Mesenchymal stem cell (in vitro differentiated cells and primary cell): ENCODE measurements around the gene LY86.

Source experiments
- DNase-seq: peaks from one replicate; pipeline ENCODE4 v3.0.0-alpha.2; 2013
- H2AFZ ChIP-seq: one replicate; pipeline ENCODE4 v1.6.1; 2013; ENCODE audit warnings: low read depth, mild to moderate bottlenecking, control low read depth, inconsistent platforms, low read length, moderate library complexity
- H2AK5ac ChIP-seq: 2 replicates; pipeline ENCODE4 v1.6.1; 2013; ENCODE audit warnings: low read length, moderate library complexity, mild to moderate bottlenecking, inconsistent platforms; ENCODE audit not compliant: severe bottlenecking
- H2BK120ac ChIP-seq: one replicate; pipeline ENCODE4 v1.6.1; 2013; ENCODE audit warnings: low read depth, mild to moderate bottlenecking, inconsistent platforms, low read length, moderate library complexity
- H2BK12ac ChIP-seq, 2 experiments: one replicate each; pipeline ENCODE4 v1.6.1; 2013; ENCODE audit warnings: inconsistent platforms in 2 of 2, low read length in 2 of 2, mild to moderate bottlenecking in 2 of 2, moderate library complexity in 2 of 2, control low read depth in 1 of 2
- H2BK15ac ChIP-seq: one replicate; pipeline ENCODE4 v1.6.1; 2013; ENCODE audit warnings: mild to moderate bottlenecking, low read depth, inconsistent platforms; ENCODE audit not compliant: poor library complexity, severe bottlenecking
- H2BK5ac ChIP-seq: 2 replicates; pipeline ENCODE4 v1.6.1; 2013; ENCODE audit warnings: low read depth, mild to moderate bottlenecking, low read length, control low read depth, inconsistent platforms; ENCODE audit not compliant: poor library complexity, severe bottlenecking
- H3K14ac ChIP-seq, 2 experiments: one replicate each; pipeline ENCODE4 v1.6.1; 2013; ENCODE audit warnings: inconsistent platforms in 2 of 2, low read length in 2 of 2, control low read depth in 1 of 2, mild to moderate bottlenecking in 1 of 2, moderate library complexity in 1 of 2
- H3K18ac ChIP-seq, 2 experiments: one replicate each; pipeline ENCODE4 v1.6.1; 2013; ENCODE audit warnings: inconsistent platforms in 2 of 2, low read length in 2 of 2, control low read depth in 1 of 2, low read depth in 1 of 2, mild to moderate bottlenecking in 1 of 2
- H3K23ac ChIP-seq, 2 experiments: one replicate each; pipeline ENCODE4 v1.6.1; 2013; ENCODE audit warnings: inconsistent platforms in 2 of 2, low read length in 2 of 2, mild to moderate bottlenecking in 2 of 2, moderate library complexity in 2 of 2, control low read depth in 1 of 2
- H3K27ac ChIP-seq: 2 replicates; pipeline ENCODE4 v1.5.1; 2013; ENCODE audit warnings: mild to moderate bottlenecking, moderate library complexity, low read length, control low read depth, inconsistent platforms; ENCODE audit not compliant: poor library complexity, severe bottlenecking
- H3K27me3 ChIP-seq, 2 experiments: 2 replicates each; pipeline versions ENCODE4 v1.6.1 to v1.7.0; 2013; ENCODE audit warnings: low read length in 2 of 2, mild to moderate bottlenecking in 2 of 2, moderate library complexity in 2 of 2, control low read depth in 1 of 2, inconsistent platforms in 1 of 2; ENCODE audit not compliant: control insufficient read depth in 1 of 2, insufficient read depth in 1 of 2
- H3K36me3 ChIP-seq, 2 experiments: 2 replicates each; pipeline versions ENCODE4 v1.6.1 to v1.7.0; 2013; ENCODE audit warnings: low read length in 2 of 2, control low read depth in 1 of 2, inconsistent platforms in 1 of 2, low read depth in 1 of 2, mild to moderate bottlenecking in 1 of 2; ENCODE audit not compliant: insufficient read depth in 2 of 2, control insufficient read depth in 1 of 2
- H3K4ac ChIP-seq, 2 experiments: one replicate each; pipeline ENCODE4 v1.6.1; 2013; ENCODE audit warnings: inconsistent platforms in 2 of 2, low read length in 2 of 2, mild to moderate bottlenecking in 2 of 2, moderate library complexity in 2 of 2, control low read depth in 1 of 2, low read depth in 1 of 2
- H3K4me1 ChIP-seq: 2 replicates; pipeline ENCODE4 v1.6.1; 2013; ENCODE audit warnings: low read depth, low read length, control low read depth; ENCODE audit not compliant: control insufficient read depth, insufficient read depth
- H3K4me2 ChIP-seq: 2 replicates; pipeline ENCODE4 v1.6.1; 2013; ENCODE audit warnings: low read length, mild to moderate bottlenecking, inconsistent platforms; ENCODE audit not compliant: poor library complexity, severe bottlenecking
- H3K4me3 ChIP-seq, 2 experiments: 2 replicates each; pipeline versions ENCODE4 v1.5.1 to v1.7.0; 2013; ENCODE audit warnings: low read length in 2 of 2, mild to moderate bottlenecking in 2 of 2, control low read depth in 1 of 2, low read depth in 1 of 2; ENCODE audit not compliant: insufficient read depth in 1 of 2
- H3K79me1 ChIP-seq: replicated peaks from 2 replicates; pipeline ENCODE4 v1.6.1; 2013; ENCODE audit warnings: mild to moderate bottlenecking, control low read depth, low read length, inconsistent platforms; ENCODE audit not compliant: poor library complexity, severe bottlenecking
- H3K9ac ChIP-seq: 2 replicates; pipeline ENCODE4 v1.7.0; 2013; ENCODE audit warnings: mild to moderate bottlenecking, low read length, moderate library complexity
- H3K9me3 ChIP-seq: 2 replicates; pipeline ENCODE4 v1.7.0; 2013; ENCODE audit warnings: mild to moderate bottlenecking, low read length; ENCODE audit not compliant: control insufficient read depth
- H4K8ac ChIP-seq: one replicate; pipeline ENCODE4 v1.6.1; 2013; ENCODE audit warnings: inconsistent platforms, mild to moderate bottlenecking, low read length, moderate library complexity
- H4K91ac ChIP-seq: one replicate; pipeline ENCODE4 v1.6.1; 2013; ENCODE audit warnings: mild to moderate bottlenecking, low read length, inconsistent platforms
- WGBS: methylation state at CpG from one replicate; pipeline ENCODE4 v1.1.7; 2013; ENCODE audit warnings: mixed read lengths; 5-methylcytosine and 5-hydroxymethylcytosine counted together

The LY86 gene

GRCh38 chr6:6688951-6689350 lies 100.4 kb downstream of the LY86 start:
- Histone ChIP-seq H3K23ac (no peak overlapping the region), H3K4me3 (peak overlapping the region in 1 of 2 experiments; percentile 25), H3K27ac (no peak overlapping the region), H3K36me3 (no peaks in the 10 kb centered on the region), H3K9ac (peak overlapping the region; percentile 70), H2BK15ac (no peak overlapping the region), H2BK5ac (no peak overlapping the region), H3K79me1 (no peaks in the 10 kb centered on the region), H2BK12ac (no peak overlapping the region), H3K14ac (no peak overlapping the region), H4K91ac (no peak overlapping the region), H2AFZ (no peak overlapping the region), H3K27me3 (no peaks in the 10 kb centered on the region), H4K8ac (no peak overlapping the region), H3K4me1 (peaks cover 9% of the 10 kb centered on the region), H3K4me2 (no peak overlapping the region), H3K4ac (no peak overlapping the region), H2AK5ac (no peak overlapping the region), H3K18ac (no peak overlapping the region), H2BK120ac (no peak overlapping the region), H3K9me3 (no peaks in the 10 kb centered on the region)
- peak; percentile 29 for DNase-seq
- WGBS = 100% methylated on average over 1 of the region's 1 CpG

- no peak overlapping the region for H2BK5ac ChIP-seq
- no peak overlapping the region for H2BK120ac ChIP-seq
- no peaks in the 10 kb centered on the region for H3K27me3 ChIP-seq
- H3K4me1 ChIP-seq = peaks cover 5% of the 10 kb centered on the region
- H3K4ac ChIP-seq = no peak overlapping the region
- H2BK12ac ChIP-seq = no peak overlapping the region
- no peak overlapping the region for H3K4me2 ChIP-seq
- no peak overlapping the region for H3K27ac ChIP-seq
- no peak overlapping the region for H4K91ac ChIP-seq
- peak overlapping the region in 1 of 2 experiments; percentile 25 for H3K4me3 ChIP-seq
- peak overlapping the region; percentile 39 for H2AFZ ChIP-seq
- H3K9ac ChIP-seq = peak overlapping the region; percentile 70
- no peak overlapping the region for H2BK15ac ChIP-seq
- H3K36me3 ChIP-seq = no peaks in the 10 kb centered on the region
- H2AK5ac ChIP-seq = peak overlapping the region; percentile 46
- no peaks in the 10 kb centered on the region for H3K79me1 ChIP-seq
- no peak overlapping the region for H3K23ac ChIP-seq
- WGBS = 65% methylated on average over 2 of the region's 2 CpGs
- DNase-seq = no peak
- no peak overlapping the region for H4K8ac ChIP-seq
- no peaks in the 10 kb centered on the region for H3K9me3 ChIP-seq
- no peak overlapping the region for H3K14ac ChIP-seq
- H3K18ac ChIP-seq = no peak overlapping the region
Observed at GRCh38 chr6:6689400-6690143, 101.1 kb downstream of the LY86 start.

GRCh38 chr6:6690144-6690483 lies 101.6 kb downstream of the LY86 start:
- H3K4me3 ChIP-seq = no peak overlapping the region
- no peak for DNase-seq
- WGBS = 99% methylated on average over 2 of the region's 2 CpGs
- no peaks in the 10 kb centered on the region for H3K9me3 ChIP-seq
- no peak overlapping the region for H3K18ac ChIP-seq
- peak overlapping the region; percentile 4 for H4K91ac ChIP-seq
- peaks cover 0 to 2% of the 10 kb centered on the region in 2 experiments for H3K27me3 ChIP-seq
- no peak overlapping the region for H3K23ac ChIP-seq
- H2BK5ac ChIP-seq = no peak overlapping the region
- H3K4me1 ChIP-seq = peaks cover 5% of the 10 kb centered on the region
- peak overlapping the region; percentile 39 for H2AFZ ChIP-seq
- H2BK120ac ChIP-seq = no peak overlapping the region
- no peak overlapping the region for H2BK12ac ChIP-seq
- H3K79me1 ChIP-seq = no peaks in the 10 kb centered on the region
- peak overlapping the region in 1 of 2 experiments; percentile 3 for H3K4ac ChIP-seq
- no peak overlapping the region for H2AK5ac ChIP-seq
- H3K4me2 ChIP-seq = no peak overlapping the region
- H3K27ac ChIP-seq = no peak overlapping the region
- peak overlapping the region in 1 of 2 experiments; percentile 37 for H3K14ac ChIP-seq
- no peak overlapping the region for H4K8ac ChIP-seq
- no peak overlapping the region for H2BK15ac ChIP-seq
- no peaks in the 10 kb centered on the region for H3K36me3 ChIP-seq
- peak overlapping the region; percentile 70 for H3K9ac ChIP-seq

GRCh38 chr6:6694368-6694780 lies 105.9 kb downstream of the LY86 start:
- Histone ChIP-seq H3K79me1 (no peaks in the 10 kb centered on the region), H3K9me3 (no peaks in the 10 kb centered on the region), H4K8ac (no peak overlapping the region), H2AFZ (no peak overlapping the region), H3K14ac (no peak overlapping the region), H2BK12ac (no peak overlapping the region), H2BK120ac (no peak overlapping the region), H3K4me1 (no peaks in the 10 kb centered on the region), H3K4ac (no peak overlapping the region), H3K4me3 (no peak overlapping the region), H3K27ac (no peak overlapping the region), H3K9ac (peak overlapping the region; percentile 63), H3K36me3 (no peaks in the 10 kb centered on the region), H4K91ac (no peak overlapping the region), H3K4me2 (no peak overlapping the region), H3K27me3 (peaks cover 0 to 8% of the 10 kb centered on the region in 2 experiments), H2BK15ac (peak overlapping the region; percentile 21), H2BK5ac (no peak overlapping the region), H2AK5ac (no peak overlapping the region), H3K23ac (no peak overlapping the region), H3K18ac (no peak overlapping the region)
- DNase-seq = no peak
- WGBS = 64% methylated on average over 6 of the region's 6 CpGs
